Testis (tissue), 3 donors: ENCODE data around the gene FRMD8. TPM values are rescaled to one million over a fixed set of nuclear protein-coding genes. Genes with fewer than 3 reads are reported as not detected.

ENCODE experiments used
- DNase-seq: peaks from one replicate; pipeline ENCODE4 v3.0.0-alpha.2; 2019
- H3K27ac ChIP-seq, 2 donors: fragments of 200-600 bp; sonication (generic); one replicate each; pipeline ENCODE4 v1.5.1; 2019
- H3K27me3 ChIP-seq: fragments of 200-600 bp; sonication (generic); one replicate; pipeline ENCODE4 v1.5.1; 2019
- H3K36me3 ChIP-seq: fragments of 200-600 bp; sonication (generic); one replicate; pipeline ENCODE4 v1.5.1; 2017; ENCODE audit warnings: low read depth; ENCODE audit errors: missing control alignments
- H3K4me1 ChIP-seq: fragments of 200-600 bp; sonication (generic); one replicate; pipeline ENCODE4 v1.5.1; 2019
- H3K4me3 ChIP-seq, 2 donors: fragments of 200-600 bp; sonication (generic); one replicate each; pipeline ENCODE4 v1.5.1; 2017 to 2019
- H3K9me3 ChIP-seq: fragments of 200-600 bp; sonication (generic); one replicate; pipeline ENCODE4 v1.5.1; 2017
- POLR2A ChIP-seq: fragments of 450-650 bp; IDR thresholded peaks from one replicate; pipeline ENCODE4 v1.6.1; 2017; ENCODE audit warnings: antibody characterized with exemption, mild to moderate bottlenecking, moderate library complexity
- WGBS, 2 donors: methylation state at CpG; one replicate each; pipeline ENCODE4 v1.1.5; 2018; 5-methylcytosine and 5-hydroxymethylcytosine counted together
- intact Hi-C: fragments of 100-400 bp; cut with DNase I; formaldehyde crosslinking; loops from one replicate; pipeline ENCODE4 v1.15.1; 2023; ENCODE audit warnings: low total_unique reads
- polyA plus RNA-seq: library from polyadenylated mRNA; stranded (reverse); fragments of 350-450 nt; fragmentation: Illumina TruSeq; extraction: RNeasy Lipid Tissue Mini Kit (QIAGEN cat#74804); gene quantifications from one replicate; pipeline ENCODE4 v1.2.3, GENCODE V29; 2014; ENCODE audit warnings: low read depth, low replicate concordance; ENCODE audit not compliant: insufficient read depth
- total RNA-seq, 2 donors: library from RNA; depleted of rRNA; stranded (reverse); fragments of >200 nt; gene quantifications; one replicate each; pipeline ENCODE4 v1.2.3, GENCODE V29; 2016
- TF ChIP-seq, protein P1 (sequence below), 3 experiments: fragments of 450-650 bp in 2 of 3; fragments of 200-600 bp in 1 of 3; sonication (generic) in 1 of 3; IDR thresholded peaks; one replicate each; pipeline ENCODE4 v1.5.1; 2016 to 2019; ENCODE audit warnings: antibody characterized with exemption in 3 of 3, mild to moderate bottlenecking in 2 of 3, moderate library complexity in 1 of 3

FRMD8 gene
- total and polyA plus RNA-seq, 3 donors from 2014 or later: 31.4 to 118 (median 92.5) TPM

- Histone ChIP-seq H3K27me3 (no peaks in the 10 kb centered on the region), H3K9me3 (no peaks in the 10 kb centered on the region), H3K4me3 (peak overlapping the region in 1 of 2 donors; percentile 93), H3K36me3 (no peaks in the 10 kb centered on the region), H3K4me1 (peaks cover 33% of the 10 kb centered on the region), H3K27ac (peak overlapping the region; percentile 94 to 96)
- DNase-seq: peak; percentile 48
- intact Hi-C loops: no loop called here
- TF ChIP-seq POLR2A: no peak
- TF ChIP-seq, protein P1, sequence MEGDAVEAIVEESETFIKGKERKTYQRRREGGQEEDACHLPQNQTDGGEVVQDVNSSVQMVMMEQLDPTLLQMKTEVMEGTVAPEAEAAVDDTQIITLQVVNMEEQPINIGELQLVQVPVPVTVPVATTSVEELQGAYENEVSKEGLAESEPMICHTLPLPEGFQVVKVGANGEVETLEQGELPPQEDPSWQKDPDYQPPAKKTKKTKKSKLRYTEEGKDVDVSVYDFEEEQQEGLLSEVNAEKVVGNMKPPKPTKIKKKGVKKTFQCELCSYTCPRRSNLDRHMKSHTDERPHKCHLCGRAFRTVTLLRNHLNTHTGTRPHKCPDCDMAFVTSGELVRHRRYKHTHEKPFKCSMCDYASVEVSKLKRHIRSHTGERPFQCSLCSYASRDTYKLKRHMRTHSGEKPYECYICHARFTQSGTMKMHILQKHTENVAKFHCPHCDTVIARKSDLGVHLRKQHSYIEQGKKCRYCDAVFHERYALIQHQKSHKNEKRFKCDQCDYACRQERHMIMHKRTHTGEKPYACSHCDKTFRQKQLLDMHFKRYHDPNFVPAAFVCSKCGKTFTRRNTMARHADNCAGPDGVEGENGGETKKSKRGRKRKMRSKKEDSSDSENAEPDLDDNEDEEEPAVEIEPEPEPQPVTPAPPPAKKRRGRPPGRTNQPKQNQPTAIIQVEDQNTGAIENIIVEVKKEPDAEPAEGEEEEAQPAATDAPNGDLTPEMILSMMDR (IDR thresholded peaks at IDR 0.05): no peak
- WGBS, 2 donors: 27 to 32% methylated on average over 5 of the region's 5 CpGs
These were observed 42.2 kb downstream of the FRMD8 start for GRCh38 chr11:65428578-65429067.

DNA sequence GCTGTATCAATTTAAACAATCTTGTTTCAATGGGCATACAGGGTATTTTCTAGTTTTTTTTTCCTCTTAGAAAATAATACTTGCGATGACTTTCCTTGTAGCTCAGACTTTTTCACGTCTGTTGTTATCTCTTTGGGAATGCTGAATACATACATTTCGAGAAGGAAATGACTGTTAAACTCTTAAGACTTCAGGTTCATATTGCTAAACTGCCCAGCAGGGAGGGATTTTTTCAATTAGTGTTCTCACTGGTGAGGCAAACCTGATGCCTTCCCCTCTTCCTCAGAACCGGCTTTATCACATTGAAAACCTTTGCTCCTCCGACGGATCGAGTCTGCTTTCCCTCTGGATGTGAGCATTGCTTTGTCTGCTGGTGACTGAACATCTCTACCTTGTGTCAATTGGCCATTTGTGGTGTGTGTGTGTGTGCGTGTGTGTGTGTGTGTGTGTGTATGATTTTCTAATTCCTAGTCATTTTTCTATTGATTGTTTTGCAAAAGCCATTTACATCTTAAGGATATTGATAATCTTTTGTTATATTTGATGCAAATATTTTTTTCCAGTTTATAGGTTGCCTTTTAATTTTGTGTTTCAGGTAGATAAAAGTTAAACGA is 42.7 kb downstream of the FRMD8 start:
- H3K4me1 ChIP-seq: peaks cover 33% of the 10 kb centered on the region

GRCh38 chr11:65429724-65430405 is 43.4 kb downstream of the FRMD8 start:
- peak overlapping the region; percentile 42 to 96 for H3K27ac ChIP-seq
- peaks cover 36% of the 10 kb centered on the region for H3K4me1 ChIP-seq
- no peaks in the 10 kb centered on the region for H3K9me3 ChIP-seq
- intact Hi-C loops: no loop called here
- H3K27me3 ChIP-seq: no peaks in the 10 kb centered on the region
- no peaks in the 10 kb centered on the region for H3K36me3 ChIP-seq
- DNase-seq: peak; percentile 64
- TF ChIP-seq, protein P1 (IDR thresholded peaks at IDR 0.05): peak in 1 of 3 experiments; percentile 10
- TF ChIP-seq POLR2A: no peak
- WGBS, 2 donors: 34% methylated on average over 9 of the region's 9 CpGs
- H3K4me3 ChIP-seq: no peak overlapping the region

More for the DNA sequence above, 42.7 kb downstream of the FRMD8 start:
- WGBS, 2 donors: 18 to 29% methylated on average over 9 of the region's 9 CpGs
- H3K36me3 ChIP-seq: no peaks in the 10 kb centered on the region
- peak; percentile 50 for DNase-seq
- no peaks in the 10 kb centered on the region for H3K9me3 ChIP-seq
- peak overlapping the region in 1 of 2 donors; percentile 96 for H3K27ac ChIP-seq
- H3K27me3 ChIP-seq: no peaks in the 10 kb centered on the region
- intact Hi-C loops: no loop called here
- TF ChIP-seq, protein P1 (IDR thresholded peaks at IDR 0.05): no peak
- TF ChIP-seq POLR2A: no peak
- no peak overlapping the region for H3K4me3 ChIP-seq

DNA sequence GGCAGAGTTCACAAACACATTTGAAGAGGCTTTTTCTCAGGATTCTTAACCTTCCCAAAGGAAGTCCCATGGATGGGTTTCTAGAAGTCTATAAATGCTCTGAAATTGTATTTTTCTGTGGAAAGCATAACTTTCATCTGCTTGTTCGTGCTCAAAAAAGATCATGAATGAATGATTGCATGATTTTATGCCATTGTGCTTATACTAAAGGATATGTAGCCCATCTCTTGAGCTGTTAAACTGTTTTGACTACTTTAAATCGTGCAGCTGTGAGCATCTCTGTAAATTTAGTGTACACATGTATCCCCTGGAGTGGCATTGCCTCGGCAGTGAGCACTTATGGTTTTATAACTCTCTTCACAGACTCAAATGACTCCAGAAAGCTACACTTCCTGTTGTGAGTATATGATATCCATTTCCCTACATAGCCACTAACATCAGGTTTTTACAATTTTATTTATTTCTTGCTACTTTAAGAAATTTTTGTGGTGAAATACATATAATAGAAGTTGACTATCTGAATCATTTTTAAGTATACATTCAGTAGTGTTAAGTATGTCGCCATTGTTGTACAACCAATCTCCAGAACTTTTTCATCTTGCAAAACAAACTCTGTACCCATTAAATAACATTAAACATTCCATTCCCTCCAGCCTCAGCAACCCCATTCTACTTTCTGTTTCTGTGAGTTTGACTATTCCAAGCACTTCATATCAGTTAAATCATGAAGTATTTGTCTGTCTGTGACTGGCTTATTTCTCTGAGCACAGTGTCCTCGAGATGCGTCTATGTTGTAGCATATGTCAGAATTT is 44.2 kb downstream of the FRMD8 start:
- TF ChIP-seq, protein P1 (IDR thresholded peaks at IDR 0.05): no peak
- TF ChIP-seq POLR2A: no peak
- H3K4me3 ChIP-seq: no peak overlapping the region
- peak; percentile 16 for DNase-seq
- peak overlapping the region; percentile 42 to 96 for H3K27ac ChIP-seq
- H3K9me3 ChIP-seq: no peaks in the 10 kb centered on the region
- 29 to 47% methylated on average over 6 of the region's 6 CpGs for WGBS, 2 donors
- intact Hi-C loops: no loop called here
- H3K4me1 ChIP-seq: peaks cover 43% of the 10 kb centered on the region
- no peaks in the 10 kb centered on the region for H3K27me3 ChIP-seq
- H3K36me3 ChIP-seq: no peaks in the 10 kb centered on the region
